ENCODE results near the gene MEGF9. TPM values are rescaled to one million over a fixed set of nuclear protein-coding genes. Genes with fewer than 3 reads are reported as not detected.

The MEGF9 gene
- total and polyA plus RNA-seq, 4 donors: 29.0 to 61.0 (median 42.8) TPM

- Histone ChIP-seq H3K36me3 (ENCODE audit: control insufficient read depth, insufficient read depth, low read length) (no peaks in the 10 kb centered on the region), H3K4me1 (ENCODE audit: control insufficient read depth, insufficient read depth, low read length) (peaks cover 14% of the 10 kb centered on the region), H3K27me3 (ENCODE audit: control insufficient read depth, insufficient read depth, low read length) (no peaks in the 10 kb centered on the region), H3K9me3 (ENCODE audit: control insufficient read depth, insufficient read depth, low read length) (no peaks in the 10 kb centered on the region), H3K4me3 (ENCODE audit: low read depth, low read length) (no peak overlapping the region), H3K27ac (ENCODE audit: low read depth, low read length) (no peak overlapping the region)
- peak in 1 of 6 donors; percentile 50 for DNase-seq (ENCODE audit: low read depth in 4 of 6, low spot score in 6 of 6)
- no CpG with 5 or more reads among the region's 1 CpG for WGBS (ENCODE audit: insufficient coverage)
These were observed 36.3 kb downstream of the MEGF9 start for GRCh38 chr9:120677965-120678364.

- no peaks in the 10 kb centered on the region for H3K36me3 ChIP-seq (ENCODE audit: control insufficient read depth, insufficient read depth, low read length)
- H3K4me3 ChIP-seq (ENCODE audit: low read depth, low read length): no peak overlapping the region
- peaks cover 11% of the 10 kb centered on the region for H3K4me1 ChIP-seq (ENCODE audit: control insufficient read depth, insufficient read depth, low read length)
- H3K9me3 ChIP-seq (ENCODE audit: control insufficient read depth, insufficient read depth, low read length): no peaks in the 10 kb centered on the region
- DNase-seq (ENCODE audit: low read depth in 4 of 6, low spot score in 6 of 6): no peak
- WGBS (ENCODE audit: insufficient coverage): no CpG with 5 or more reads among the region's 12 CpGs
- no peak overlapping the region for H3K27ac ChIP-seq (ENCODE audit: low read depth, low read length)
- H3K27me3 ChIP-seq (ENCODE audit: control insufficient read depth, insufficient read depth, low read length): no peaks in the 10 kb centered on the region
These were observed 37.4 kb downstream of the MEGF9 start for GRCh38 chr9:120676767-120677402.

- H3K9me3 ChIP-seq (ENCODE audit: control insufficient read depth, insufficient read depth, low read length): no peaks in the 10 kb centered on the region
- no peaks in the 10 kb centered on the region for H3K4me1 ChIP-seq (ENCODE audit: control insufficient read depth, insufficient read depth, low read length)
- H3K27me3 ChIP-seq (ENCODE audit: control insufficient read depth, insufficient read depth, low read length): no peaks in the 10 kb centered on the region
- peak in 1 of 6 donors; percentile 26 for DNase-seq (ENCODE audit: low read depth in 4 of 6, low spot score in 6 of 6)
- H3K4me3 ChIP-seq (ENCODE audit: low read depth, low read length): no peak overlapping the region
- no peaks in the 10 kb centered on the region for H3K36me3 ChIP-seq (ENCODE audit: control insufficient read depth, insufficient read depth, low read length)
- H3K27ac ChIP-seq (ENCODE audit: low read depth, low read length): no peak overlapping the region
These were observed 45.9 kb downstream of the MEGF9 start for GRCh38 chr9:120668399-120668798.

- H3K4me3 ChIP-seq (ENCODE audit: low read depth, low read length): no peak overlapping the region
- H3K4me1 ChIP-seq (ENCODE audit: control insufficient read depth, insufficient read depth, low read length): no peaks in the 10 kb centered on the region
- H3K27me3 ChIP-seq (ENCODE audit: control insufficient read depth, insufficient read depth, low read length): no peaks in the 10 kb centered on the region
- DNase-seq (ENCODE audit: low read depth in 4 of 6, low spot score in 6 of 6): no peak
- H3K27ac ChIP-seq (ENCODE audit: low read depth, low read length): no peak overlapping the region
- no peaks in the 10 kb centered on the region for H3K9me3 ChIP-seq (ENCODE audit: control insufficient read depth, insufficient read depth, low read length)
- H3K36me3 ChIP-seq (ENCODE audit: control insufficient read depth, insufficient read depth, low read length): no peaks in the 10 kb centered on the region
These were observed 50.3 kb downstream of the MEGF9 start for GRCh38 chr9:120663950-120664349.

- Histone ChIP-seq H3K27me3 (ENCODE audit: control insufficient read depth, insufficient read depth, low read length) (no peaks in the 10 kb centered on the region), H3K4me1 (ENCODE audit: control insufficient read depth, insufficient read depth, low read length) (no peaks in the 10 kb centered on the region), H3K4me3 (ENCODE audit: low read depth, low read length) (no peak overlapping the region), H3K36me3 (ENCODE audit: control insufficient read depth, insufficient read depth, low read length) (no peaks in the 10 kb centered on the region), H3K9me3 (ENCODE audit: control insufficient read depth, insufficient read depth, low read length) (no peaks in the 10 kb centered on the region), H3K27ac (ENCODE audit: low read depth, low read length) (no peak overlapping the region)
- peak in 1 of 6 donors; percentile 42 for DNase-seq (ENCODE audit: low read depth in 4 of 6, low spot score in 6 of 6)
- whole genome bisulfite sequencing (ENCODE audit: insufficient coverage): no CpG with 5 or more reads among the region's 3 CpGs
These were observed 50.9 kb downstream of the MEGF9 start for GRCh38 chr9:120663380-120663779.

GRCh38 chr9:120662513-120662912 lies 51.8 kb downstream of the MEGF9 start:
- Histone ChIP-seq H3K4me1 (ENCODE audit: control insufficient read depth, insufficient read depth, low read length) (no peaks in the 10 kb centered on the region), H3K9me3 (ENCODE audit: control insufficient read depth, insufficient read depth, low read length) (no peaks in the 10 kb centered on the region), H3K27me3 (ENCODE audit: control insufficient read depth, insufficient read depth, low read length) (no peaks in the 10 kb centered on the region), H3K27ac (ENCODE audit: low read depth, low read length) (no peak overlapping the region), H3K4me3 (ENCODE audit: low read depth, low read length) (no peak overlapping the region), H3K36me3 (ENCODE audit: control insufficient read depth, insufficient read depth, low read length) (no peaks in the 10 kb centered on the region)
- WGBS (ENCODE audit: insufficient coverage): 93% methylated on average over 3 of the region's 8 CpGs
- DNase-seq (ENCODE audit: low read depth in 4 of 6, low spot score in 6 of 6): no peak

GRCh38 chr9:120659676-120660075 lies 54.6 kb downstream of the MEGF9 start:
- no peak for DNase-seq (ENCODE audit: low read depth in 4 of 6, low spot score in 6 of 6)
- H3K36me3 ChIP-seq (ENCODE audit: control insufficient read depth, insufficient read depth, low read length): no peaks in the 10 kb centered on the region
- WGBS (ENCODE audit: insufficient coverage): no CpG with 5 or more reads among the region's 2 CpGs
- H3K9me3 ChIP-seq (ENCODE audit: control insufficient read depth, insufficient read depth, low read length): no peaks in the 10 kb centered on the region
- H3K4me3 ChIP-seq (ENCODE audit: low read depth, low read length): no peak overlapping the region
- no peaks in the 10 kb centered on the region for H3K4me1 ChIP-seq (ENCODE audit: control insufficient read depth, insufficient read depth, low read length)
- H3K27ac ChIP-seq (ENCODE audit: low read depth, low read length): no peak overlapping the region
- no peaks in the 10 kb centered on the region for H3K27me3 ChIP-seq (ENCODE audit: control insufficient read depth, insufficient read depth, low read length)

- Histone ChIP-seq H3K4me1 (ENCODE audit: control insufficient read depth, insufficient read depth, low read length) (no peaks in the 10 kb centered on the region), H3K9me3 (ENCODE audit: control insufficient read depth, insufficient read depth, low read length) (no peaks in the 10 kb centered on the region), H3K27ac (ENCODE audit: low read depth, low read length) (no peak overlapping the region), H3K36me3 (ENCODE audit: control insufficient read depth, insufficient read depth, low read length) (no peaks in the 10 kb centered on the region), H3K4me3 (ENCODE audit: low read depth, low read length) (no peak overlapping the region), H3K27me3 (ENCODE audit: control insufficient read depth, insufficient read depth, low read length) (no peaks in the 10 kb centered on the region)
- 73% methylated on average over 3 of the region's 3 CpGs for WGBS (ENCODE audit: insufficient coverage)
- no peak for DNase-seq (ENCODE audit: low read depth in 4 of 6, low spot score in 6 of 6)
These were observed 55.1 kb downstream of the MEGF9 start for GRCh38 chr9:120659209-120659608.

GRCh38 chr9:120655005-120655622 lies 59.2 kb downstream of the MEGF9 start:
- Histone ChIP-seq H3K9me3 (ENCODE audit: control insufficient read depth, insufficient read depth, low read length) (no peaks in the 10 kb centered on the region), H3K4me1 (ENCODE audit: control insufficient read depth, insufficient read depth, low read length) (no peaks in the 10 kb centered on the region), H3K4me3 (ENCODE audit: low read depth, low read length) (no peak overlapping the region), H3K27me3 (ENCODE audit: control insufficient read depth, insufficient read depth, low read length) (no peaks in the 10 kb centered on the region), H3K36me3 (ENCODE audit: control insufficient read depth, insufficient read depth, low read length) (no peaks in the 10 kb centered on the region), H3K27ac (ENCODE audit: low read depth, low read length) (no peak overlapping the region)
- no peak for DNase-seq (ENCODE audit: low read depth in 4 of 6, low spot score in 6 of 6)
- no CpG with 5 or more reads among the region's 4 CpGs for WGBS (ENCODE audit: insufficient coverage)

- Histone ChIP-seq H3K4me3 (ENCODE audit: low read depth, low read length) (no peak overlapping the region), H3K4me1 (ENCODE audit: control insufficient read depth, insufficient read depth, low read length) (no peaks in the 10 kb centered on the region), H3K36me3 (ENCODE audit: control insufficient read depth, insufficient read depth, low read length) (no peaks in the 10 kb centered on the region), H3K27me3 (ENCODE audit: control insufficient read depth, insufficient read depth, low read length) (no peaks in the 10 kb centered on the region), H3K27ac (ENCODE audit: low read depth, low read length) (no peak overlapping the region), H3K9me3 (ENCODE audit: control insufficient read depth, insufficient read depth, low read length) (no peaks in the 10 kb centered on the region)
- DNase-seq (ENCODE audit: low read depth in 4 of 6, low spot score in 6 of 6): no peak
- no CpG with 5 or more reads among the region's 4 CpGs for WGBS (ENCODE audit: insufficient coverage)
These were observed 60.0 kb downstream of the MEGF9 start for GRCh38 chr9:120654272-120654671.

Measured in spinal cord (tissue), 10 donors.